ENCODE data around the gene EPHA6.

GRCh38 chr3:97736928-97737327 lies 922.5 kb downstream of the EPHA6 start:
- no peak for TF ChIP-seq CTCF (IDR thresholded peaks at IDR 0.05; ENCODE audit: borderline replicate concordance, extremely low read depth, low read length, poor library complexity, severe bottlenecking)
- TF ChIP-seq EZH2 (IDR thresholded peaks at IDR 0.05; ENCODE audit: borderline replicate concordance, low read depth, low read length, severe bottlenecking), result no peak

Data from DND-41 (cell line).